GM12891 (cell line): ENCODE measurements around the gene IQCK.
A peak's percentile ranks its signal among the peaks of the same experiment; 100 is the strongest.

Source experiments
- DNase-seq: peaks from one replicate; pipeline ENCODE4 v3.0.0; 2011; ENCODE audit warnings: low spot score; ENCODE audit not compliant: insufficient read length
- FAIRE-seq: peaks from 2 replicates; lab custom pipeline; 2011; peaks lifted over from hg19 to GRCh38; lab: Jason Lieb, UNC
- PAX5 ChIP-seq: IDR thresholded peaks from 2 replicates; pipeline ENCODE4 v1.6.1; 2011; ENCODE audit warnings: low read length, moderate library complexity, mild to moderate bottlenecking; ENCODE audit not compliant: insufficient read depth, severe bottlenecking
- POLR2A ChIP-seq: IDR thresholded peaks from 2 replicates; pipeline ENCODE4 v1.6.1; 2011; ENCODE audit warnings: low read depth, low read length, control low read depth
- POLR2AphosphoS5 ChIP-seq: IDR thresholded peaks from 2 replicates; pipeline ENCODE4 v1.6.1; 2011; ENCODE audit warnings: low read depth, low read length, control low read depth
- POU2F2 ChIP-seq: IDR thresholded peaks from 2 replicates; pipeline ENCODE4 v1.6.1; 2011; ENCODE audit warnings: low read depth, mild to moderate bottlenecking, control low read depth, low read length, moderate library complexity
- SPI1 ChIP-seq: IDR thresholded peaks from 2 replicates; pipeline ENCODE4 v1.6.1; 2011; ENCODE audit warnings: low read depth, low read length, control low read depth
- TAF1 ChIP-seq: IDR thresholded peaks from 2 replicates; pipeline ENCODE4 v1.6.1; 2011; ENCODE audit warnings: low read depth, low read length, control low read depth

The IQCK gene

GRCh38 chr16:19883966-19884485, 166.0 kb downstream of the IQCK start:
- DNase-seq (no peak), FAIRE-seq (no peak)
- TF ChIP-seq POLR2AphosphoS5, result no peak
- no peak for TF ChIP-seq TAF1
- no peak for TF ChIP-seq POU2F2
- no peak for TF ChIP-seq SPI1
- no peak for TF ChIP-seq PAX5
- no peak for TF ChIP-seq POLR2A

- TF ChIP-seq PAX5 (no peak), POLR2AphosphoS5 (no peak), POLR2A (no peak), POU2F2 (no peak), SPI1 (no peak), TAF1 (no peak)
- DNase-seq (peak; percentile 55), FAIRE-seq (peak; percentile 48)
Observed at GRCh38 chr16:19884611-19885450, 166.8 kb downstream of the IQCK start, which contains the start of gene GPRC5B. TSS of gene GPRC5B (minus strand) at chr16:19884848. CDS start at chr16:19872845, 12,003 bp downstream.

- DNase-seq, result no peak
- TF ChIP-seq TAF1 (no peak), SPI1 (no peak), PAX5 (no peak), POLR2A (no peak), POLR2AphosphoS5 (no peak), POU2F2 (no peak)
- no peak for FAIRE-seq
Observed at GRCh38 chr16:19885451-19886072, 167.5 kb downstream of the IQCK start.

- TF ChIP-seq PAX5, result no peak
- peak; percentile 53; the same call in 1 of the 2 replicates for TF ChIP-seq POU2F2
- DNase-seq (peak; percentile 46), FAIRE-seq (peak; percentile 90)
Observed at GRCh38 chr16:19886073-19886941, 168.2 kb downstream of the IQCK start.

GRCh38 chr16:19888834-19889233, 170.8 kb downstream of the IQCK start:
- FAIRE-seq (no peak), DNase-seq (no peak)
- no peak for TF ChIP-seq TAF1
- no peak for TF ChIP-seq POU2F2
- no peak for TF ChIP-seq POLR2A
- no peak for TF ChIP-seq SPI1
- TF ChIP-seq POLR2AphosphoS5, result no peak
- no peak for TF ChIP-seq PAX5

GRCh38 chr16:19890901-19891300, 172.8 kb downstream of the IQCK start:
- no peak for FAIRE-seq
- no peak for DNase-seq
- no peak for TF ChIP-seq POLR2AphosphoS5
- TF ChIP-seq POU2F2, result no peak
- TF ChIP-seq SPI1, result no peak
- TF ChIP-seq TAF1, result no peak
- TF ChIP-seq PAX5, result no peak
- TF ChIP-seq POLR2A, result no peak

GRCh38 chr16:19892902-19893301, 174.8 kb downstream of the IQCK start:
- FAIRE-seq (no peak), DNase-seq (no peak)
- TF ChIP-seq POLR2AphosphoS5, result no peak
- TF ChIP-seq PAX5, result no peak
- no peak for TF ChIP-seq SPI1
- TF ChIP-seq POU2F2, result no peak
- no peak for TF ChIP-seq POLR2A
- TF ChIP-seq TAF1, result no peak

- TF ChIP-seq SPI1 (no peak), PAX5 (no peak), POU2F2 (no peak), POLR2A (no peak), POLR2AphosphoS5 (no peak), TAF1 (no peak)
- DNase-seq (no peak), FAIRE-seq (no peak)
Observed at GRCh38 chr16:19894586-19894985, 176.5 kb downstream of the IQCK start.

- DNase-seq (no peak), FAIRE-seq (no peak)
- TF ChIP-seq PAX5, result no peak
- no peak for TF ChIP-seq SPI1
- no peak for TF ChIP-seq POLR2AphosphoS5
- no peak for TF ChIP-seq TAF1
Observed at GRCh38 chr16:19896951-19897350, 178.9 kb downstream of the IQCK start.
